ENCODE results near the gene DDR1.
"Not testable (repeated sequence)": the region's sequence is repeated elsewhere in the genome, so short reads cannot be mapped to it uniquely, and the experiment has no call there.

Gene DDR1

GRCh38 chr6:30917487-30917886 is 33.2 kb downstream of the DDR1 start:
- H3K36me3 ChIP-seq (replicated peaks; ENCODE audit: low read depth, low read length) = peaks cover 4% of the 10 kb centered on the region
- peaks cover 7% of the 10 kb centered on the region for H3K79me2 ChIP-seq (ENCODE audit: low read length)
- H3K9ac ChIP-seq (ENCODE audit: low read length) = no peak overlapping the region
- H3K4me1 ChIP-seq (ENCODE audit: low read length) = peaks cover 13% of the 10 kb centered on the region
- H3K27me3 ChIP-seq (ENCODE audit: low read depth, low read length) = no peaks in the 10 kb centered on the region
- no peak overlapping the region for H3K27ac ChIP-seq (ENCODE audit: low read length)
- H3K4me2 ChIP-seq (ENCODE audit: low read length) = no peak overlapping the region
- H4K20me1 ChIP-seq (ENCODE audit: insufficient read depth, low read length) = no peaks in the 10 kb centered on the region
- H3K9me3 ChIP-seq (ENCODE audit: insufficient read depth, low read length) = no peaks in the 10 kb centered on the region
- H2AFZ ChIP-seq (ENCODE audit: low read depth, low read length) = no peak overlapping the region
- TF ChIP-seq EZH2phosphoT487 (IDR thresholded peaks at IDR 0.05; ENCODE audit: low read depth) = no peak
- TF ChIP-seq, protein P1, sequence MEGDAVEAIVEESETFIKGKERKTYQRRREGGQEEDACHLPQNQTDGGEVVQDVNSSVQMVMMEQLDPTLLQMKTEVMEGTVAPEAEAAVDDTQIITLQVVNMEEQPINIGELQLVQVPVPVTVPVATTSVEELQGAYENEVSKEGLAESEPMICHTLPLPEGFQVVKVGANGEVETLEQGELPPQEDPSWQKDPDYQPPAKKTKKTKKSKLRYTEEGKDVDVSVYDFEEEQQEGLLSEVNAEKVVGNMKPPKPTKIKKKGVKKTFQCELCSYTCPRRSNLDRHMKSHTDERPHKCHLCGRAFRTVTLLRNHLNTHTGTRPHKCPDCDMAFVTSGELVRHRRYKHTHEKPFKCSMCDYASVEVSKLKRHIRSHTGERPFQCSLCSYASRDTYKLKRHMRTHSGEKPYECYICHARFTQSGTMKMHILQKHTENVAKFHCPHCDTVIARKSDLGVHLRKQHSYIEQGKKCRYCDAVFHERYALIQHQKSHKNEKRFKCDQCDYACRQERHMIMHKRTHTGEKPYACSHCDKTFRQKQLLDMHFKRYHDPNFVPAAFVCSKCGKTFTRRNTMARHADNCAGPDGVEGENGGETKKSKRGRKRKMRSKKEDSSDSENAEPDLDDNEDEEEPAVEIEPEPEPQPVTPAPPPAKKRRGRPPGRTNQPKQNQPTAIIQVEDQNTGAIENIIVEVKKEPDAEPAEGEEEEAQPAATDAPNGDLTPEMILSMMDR (IDR thresholded peaks at IDR 0.05; ENCODE audit: low read depth, low read length) = no peak
- no peak overlapping the region for H3K4me3 ChIP-seq (ENCODE audit: low read length)

DNA sequence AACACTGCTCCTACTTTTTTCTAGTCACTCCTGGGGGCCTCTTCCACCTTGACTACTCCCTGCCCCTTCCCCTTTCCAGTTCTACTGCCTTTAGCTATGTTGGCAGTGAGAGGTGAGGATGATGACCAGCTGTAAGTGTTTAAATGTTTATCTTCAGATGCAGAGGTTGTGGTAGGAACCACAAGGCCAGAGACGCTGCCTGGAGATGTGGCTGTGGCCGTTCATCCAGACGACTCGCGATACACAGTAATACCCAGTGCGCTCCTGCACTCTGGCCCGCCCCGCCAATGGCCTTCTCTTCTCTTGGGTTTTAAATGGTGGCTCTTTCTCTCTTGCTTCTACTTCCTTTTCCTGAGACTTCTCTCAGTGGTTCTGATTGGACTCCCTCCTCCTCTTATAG is 34.4 kb downstream of the DDR1 start:
- H3K79me2 ChIP-seq (ENCODE audit: low read length) = peaks cover 7% of the 10 kb centered on the region
- H3K9ac ChIP-seq (ENCODE audit: low read length) = no peak overlapping the region
- no peak overlapping the region for H3K4me2 ChIP-seq (ENCODE audit: low read length)
- H3K9me3 ChIP-seq (ENCODE audit: insufficient read depth, low read length) = no peaks in the 10 kb centered on the region
- H3K4me1 ChIP-seq (ENCODE audit: low read length) = peaks cover 9% of the 10 kb centered on the region
- no peak overlapping the region for H3K4me3 ChIP-seq (ENCODE audit: low read length)
- peaks cover 4% of the 10 kb centered on the region for H3K36me3 ChIP-seq (replicated peaks; ENCODE audit: low read depth, low read length)
- no peaks in the 10 kb centered on the region for H3K27me3 ChIP-seq (ENCODE audit: low read depth, low read length)
- TF ChIP-seq, protein P1 (IDR thresholded peaks at IDR 0.05; ENCODE audit: low read depth, low read length) = no peak
- no peak for TF ChIP-seq EZH2phosphoT487 (IDR thresholded peaks at IDR 0.05; ENCODE audit: low read depth)
- no peak overlapping the region for H2AFZ ChIP-seq (ENCODE audit: low read depth, low read length)
- no peak overlapping the region for H3K27ac ChIP-seq (ENCODE audit: low read length)
- no peaks in the 10 kb centered on the region for H4K20me1 ChIP-seq (ENCODE audit: insufficient read depth, low read length)

- TF ChIP-seq EZH2phosphoT487 (IDR thresholded peaks at IDR 0.05; ENCODE audit: low read depth) = no peak
- TF ChIP-seq, protein P1 (IDR thresholded peaks at IDR 0.05; ENCODE audit: low read depth, low read length) = no peak
- Histone ChIP-seq H3K4me1 (ENCODE audit: low read length) (no peaks in the 10 kb centered on the region), H2AFZ (ENCODE audit: low read depth, low read length) (no peak overlapping the region), H3K27ac (ENCODE audit: low read length) (no peak overlapping the region), H3K4me2 (ENCODE audit: low read length) (no peak overlapping the region), H3K9ac (ENCODE audit: low read length) (no peak overlapping the region), H3K9me3 (ENCODE audit: insufficient read depth, low read length) (no peaks in the 10 kb centered on the region), H3K79me2 (ENCODE audit: low read length) (no peaks in the 10 kb centered on the region), H3K36me3 (replicated peaks; ENCODE audit: low read depth, low read length) (peaks cover 4% of the 10 kb centered on the region), H3K4me3 (ENCODE audit: low read length) (no peak overlapping the region), H4K20me1 (ENCODE audit: insufficient read depth, low read length) (no peaks in the 10 kb centered on the region), H3K27me3 (ENCODE audit: low read depth, low read length) (no peaks in the 10 kb centered on the region)
Measured at GRCh38 chr6:30922447-30922852, 38.1 kb downstream of the DDR1 start.

DNA sequence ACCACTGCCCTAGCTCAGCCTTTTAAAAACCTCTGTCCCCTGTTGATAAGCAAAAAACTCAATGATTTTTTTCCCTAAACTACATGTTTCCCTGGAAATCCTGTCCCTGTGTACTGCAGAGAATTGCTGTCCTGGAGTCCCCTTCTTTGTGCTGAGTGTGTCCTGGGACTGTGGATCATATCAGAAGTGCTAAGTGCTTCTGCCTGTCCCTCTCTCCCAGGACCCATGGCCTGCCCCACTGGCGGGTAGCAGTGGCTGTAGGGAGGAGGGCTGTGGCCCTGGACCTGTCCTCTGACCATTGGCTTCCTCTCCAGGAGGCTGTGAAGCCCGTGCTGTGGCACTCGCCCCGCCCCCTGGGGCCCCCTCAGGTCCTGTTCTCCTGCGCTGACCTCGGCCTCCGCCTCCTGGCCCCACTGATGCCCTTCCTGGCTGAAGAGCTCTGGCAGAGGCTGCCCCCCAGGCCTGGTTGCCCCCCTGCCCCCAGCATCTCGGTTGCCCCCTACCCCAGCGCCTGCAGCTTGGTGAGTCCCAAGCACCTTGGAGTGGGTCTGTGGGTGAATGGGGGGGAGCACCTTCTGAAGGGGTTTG is 39.8 kb downstream of the DDR1 start:
- H3K9me3 ChIP-seq (ENCODE audit: insufficient read depth, low read length); H3K4me2 ChIP-seq (ENCODE audit: low read length); H3K27ac ChIP-seq (ENCODE audit: low read length); H3K27me3 ChIP-seq (ENCODE audit: low read depth, low read length); H3K4me3 ChIP-seq (ENCODE audit: low read length); H3K9ac ChIP-seq (ENCODE audit: low read length); H4K20me1 ChIP-seq (ENCODE audit: insufficient read depth, low read length); H3K4me1 ChIP-seq (ENCODE audit: low read length); H2AFZ ChIP-seq (ENCODE audit: low read depth, low read length); H3K79me2 ChIP-seq (ENCODE audit: low read length): not testable (repeated sequence)
- peaks cover 15% of the 10 kb centered on the region for H3K36me3 ChIP-seq (replicated peaks; ENCODE audit: low read depth, low read length)

Data from OCI-LY3 (cell line).